Measurements from ENCODE around the gene EVA1A.

DNA sequence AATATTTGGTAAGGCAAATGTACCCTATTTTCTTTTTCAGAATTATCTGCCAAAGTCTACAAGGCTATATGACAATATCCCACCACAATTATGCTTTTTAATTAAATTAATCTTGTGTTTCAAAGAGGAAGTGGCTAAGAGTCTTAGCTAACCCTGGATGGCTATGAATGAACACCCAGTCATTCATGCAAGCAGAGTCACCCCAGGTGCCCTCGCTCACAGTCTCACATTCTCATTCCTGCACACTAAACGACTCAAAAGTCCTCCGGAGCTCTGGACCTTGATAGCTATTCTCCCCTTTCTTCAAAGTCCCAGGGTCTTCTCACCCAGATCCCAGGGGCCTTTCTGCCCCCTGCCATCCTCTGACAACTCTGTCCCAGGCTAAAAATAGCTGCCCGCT, 43.7 kb upstream of the EVA1A start:
- TF ChIP-seq, protein P1, sequence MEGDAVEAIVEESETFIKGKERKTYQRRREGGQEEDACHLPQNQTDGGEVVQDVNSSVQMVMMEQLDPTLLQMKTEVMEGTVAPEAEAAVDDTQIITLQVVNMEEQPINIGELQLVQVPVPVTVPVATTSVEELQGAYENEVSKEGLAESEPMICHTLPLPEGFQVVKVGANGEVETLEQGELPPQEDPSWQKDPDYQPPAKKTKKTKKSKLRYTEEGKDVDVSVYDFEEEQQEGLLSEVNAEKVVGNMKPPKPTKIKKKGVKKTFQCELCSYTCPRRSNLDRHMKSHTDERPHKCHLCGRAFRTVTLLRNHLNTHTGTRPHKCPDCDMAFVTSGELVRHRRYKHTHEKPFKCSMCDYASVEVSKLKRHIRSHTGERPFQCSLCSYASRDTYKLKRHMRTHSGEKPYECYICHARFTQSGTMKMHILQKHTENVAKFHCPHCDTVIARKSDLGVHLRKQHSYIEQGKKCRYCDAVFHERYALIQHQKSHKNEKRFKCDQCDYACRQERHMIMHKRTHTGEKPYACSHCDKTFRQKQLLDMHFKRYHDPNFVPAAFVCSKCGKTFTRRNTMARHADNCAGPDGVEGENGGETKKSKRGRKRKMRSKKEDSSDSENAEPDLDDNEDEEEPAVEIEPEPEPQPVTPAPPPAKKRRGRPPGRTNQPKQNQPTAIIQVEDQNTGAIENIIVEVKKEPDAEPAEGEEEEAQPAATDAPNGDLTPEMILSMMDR (IDR thresholded peaks at IDR 0.05; ENCODE audit: insufficient read depth, low read length, poor library complexity, severe bottlenecking): no peak
- no peak for TF ChIP-seq EZH2phosphoT487 (conservative IDR thresholded peaks at IDR 0.05; ENCODE audit: low read length)
